ENCODE data around the gene SLC4A11.

The SLC4A11 gene

GRCh38 chr20:3245711-3246110 is 6.7 kb upstream of the SLC4A11 start:
- no peak for DNase-seq

GRCh38 chr20:3245156-3245555 is 6.2 kb upstream of the SLC4A11 start:
- DNase-seq = no peak

GRCh38 chr20:3244613-3245012 is 5.6 kb upstream of the SLC4A11 start:
- no peak for DNase-seq

- no peak for DNase-seq
Observed at GRCh38 chr20:3243718-3244358, 4.8 kb upstream of the SLC4A11 start.

GRCh38 chr20:3242172-3242692 is 3.2 kb upstream of the SLC4A11 start:
- no peak for DNase-seq

- no peak for DNase-seq
Observed at GRCh38 chr20:3240776-3241363, 1.9 kb upstream of the SLC4A11 start.

- no peak for DNase-seq
Observed at GRCh38 chr20:3239867-3240775, 1.1 kb upstream of the SLC4A11 start.

- DNase-seq = peak; percentile 53
Observed at GRCh38 chr20:3238616-3239025, 369 bp downstream of the SLC4A11 start.

GRCh38 chr20:3237958-3238615 is 903 bp downstream of the SLC4A11 start:
- DNase-seq = no peak

- DNase-seq = no peak
Observed at GRCh38 chr20:3237011-3237957, 1.7 kb downstream of the SLC4A11 start.

- DNase-seq = no peak
Observed at GRCh38 chr20:3235666-3236324, 3.2 kb downstream of the SLC4A11 start.

- DNase-seq = no peak
Observed at GRCh38 chr20:3233991-3234498, 4.9 kb downstream of the SLC4A11 start.

- no peak for DNase-seq
Observed at GRCh38 chr20:3233131-3233990, 5.6 kb downstream of the SLC4A11 start.

GRCh38 chr20:3231889-3232588 is 7.0 kb downstream of the SLC4A11 start:
- DNase-seq = no peak

- DNase-seq = no peak
Observed at GRCh38 chr20:3231116-3231515, 7.9 kb downstream of the SLC4A11 start.

GRCh38 chr20:3229798-3230197 is 9.2 kb downstream of the SLC4A11 start:
- no peak for DNase-seq

- DNase-seq = no peak
Observed at GRCh38 chr20:3229158-3229557, 9.8 kb downstream of the SLC4A11 start.

GRCh38 chr20:3228750-3229032 is 10.3 kb downstream of the SLC4A11 start:
- DNase-seq = no peak

GRCh38 chr20:3227936-3228749 is 10.8 kb downstream of the SLC4A11 start:
- DNase-seq = no peak

Data from NCI-H2171 (cell line).